HepG2 (cell line): Measurements from ENCODE around the gene SLC5A12. TPM values are rescaled to one million over a fixed set of nuclear protein-coding genes. Genes with fewer than 3 reads are reported as not detected.

Source experiments
- ATAC-seq: fragments of 200-7000 bp; cut with Tn5 transposase; 3 replicates; pipeline ENCODE4 v1.9.1; 2020; ENCODE audit warnings: mild to moderate bottlenecking, moderate library complexity
- BruUV-seq: library from RNA; stranded (reverse); fragments of 400-500 nt; replicated peaks from 2 replicates; lab custom pipeline; 2021; lab: Mats Ljungman, UMichigan
- CTCF ChIA-PET: fragments of 300-600 bp; formaldehyde crosslinking; extraction: SDS; loops from one replicate; lab custom pipeline; 2021; ENCODE audit warnings: low total read pairs, inconsistent platforms, low intra/inter-chr PET ratio; lab: Yijun Ruan, JAX
- POLR2A ChIA-PET: fragments of 350-600 bp; sonication (Branson Sonifier 250); formaldehyde crosslinking; loops from one replicate; lab custom pipeline; 2020; ENCODE audit warnings: antibody characterized with exemption, inconsistent platforms; lab: Yijun Ruan, JAX
- DNase-seq: peaks from one replicate; pipeline ENCODE4 v3.0.0-alpha.2; 2015; ENCODE audit warnings: low spot score
- FAIRE-seq: peaks from 3 replicates; lab custom pipeline; 2011; peaks lifted over from hg19 to GRCh38; lab: Jason Lieb, UNC
- H2AFZ ChIP-seq: one replicate; pipeline ENCODE4 v1.6.1; 2011; ENCODE audit warnings: low read length, inconsistent platforms
- H3K27ac ChIP-seq: fragments of 300-600 bp; 3 replicates; pipeline ENCODE4 v1.8.0; 2011; ENCODE audit warnings: mixed run types, mild to moderate bottlenecking, mixed read lengths, low read length, inconsistent platforms; ENCODE audit not compliant: insufficient read depth; ENCODE audit errors: extremely low read length
- H3K27me3 ChIP-seq, 2 experiments: fragments of 200-600 bp in 1 of 2; 2 replicates in 1 of 2; 3 replicates in 1 of 2; pipeline versions ENCODE4 v1.6.0 to v1.8.0; 2011; ENCODE audit warnings: low read length in 2 of 2, mild to moderate bottlenecking in 2 of 2, moderate library complexity in 2 of 2, inconsistent platforms in 1 of 2; ENCODE audit not compliant: insufficient read depth in 2 of 2, control insufficient read depth in 1 of 2
- H3K36me3 ChIP-seq, 2 experiments: fragments of 200-600 bp in 1 of 2; replicated peaks in 1 of 2; 2 replicates in 1 of 2; 3 replicates in 1 of 2; pipeline versions ENCODE4 v1.5.1 to v1.8.0; 2011; ENCODE audit warnings: low read length in 2 of 2, inconsistent platforms in 1 of 2; ENCODE audit not compliant: insufficient read depth in 2 of 2, control insufficient read depth in 1 of 2
- H3K4me1 ChIP-seq: 2 replicates; pipeline ENCODE4 v1.5.1; 2012; ENCODE audit warnings: low read length, inconsistent platforms; ENCODE audit not compliant: insufficient read depth
- H3K4me2 ChIP-seq: 2 replicates; pipeline ENCODE4 v1.6.0; 2011; ENCODE audit warnings: low read depth, low read length, inconsistent platforms
- H3K4me3 ChIP-seq, 3 experiments: fragments of 200-600 bp in 1 of 3; sonication (generic), shearing (Covaris generic) in 1 of 3; replicated peaks in 1 of 3; 2 replicates each; pipeline ENCODE4 v1.5.1; 2011 to 2016; ENCODE audit warnings: low read length in 3 of 3, inconsistent platforms in 2 of 3, low read depth in 2 of 3, mild to moderate bottlenecking in 2 of 3, control low read depth in 1 of 3, mixed read lengths in 1 of 3; ENCODE audit not compliant: insufficient read depth in 1 of 3
- H3K79me2 ChIP-seq: one replicate; pipeline ENCODE4 v1.6.1; 2011; ENCODE audit warnings: low read length, inconsistent platforms; ENCODE audit not compliant: insufficient read depth
- H3K9ac ChIP-seq: 2 replicates; pipeline ENCODE4 v1.6.0; 2011; ENCODE audit warnings: mild to moderate bottlenecking, low read depth, low read length, inconsistent platforms; ENCODE audit not compliant: insufficient read depth
- H3K9me3 ChIP-seq: 2 replicates; pipeline ENCODE4 v1.5.1; 2012; ENCODE audit warnings: mild to moderate bottlenecking, low read length
- H4K20me1 ChIP-seq: 2 replicates; pipeline ENCODE4 v1.6.0; 2011; ENCODE audit warnings: inconsistent platforms, mild to moderate bottlenecking, low read length, moderate library complexity; ENCODE audit not compliant: insufficient read depth
- AKAP8 ChIP-seq: sonication (generic); formaldehyde crosslinking; IDR thresholded peaks from 2 replicates; pipeline ENCODE4 v1.5.1; 2020; ENCODE audit warnings: mild to moderate bottlenecking, missing genetic modification reagents
- CENPX ChIP-seq: sonication (generic); formaldehyde crosslinking; IDR thresholded peaks from 2 replicates; pipeline ENCODE4 v1.9.0; 2021; ENCODE audit warnings: mild to moderate bottlenecking, missing genetic modification reagents, moderate library complexity
- FLYWCH1 ChIP-seq: sonication (generic); formaldehyde crosslinking; IDR thresholded peaks from 2 replicates; pipeline ENCODE4 v1.8.1; 2023; ENCODE audit warnings: mild to moderate bottlenecking, missing genetic modification reagents
- JARID2 ChIP-seq: sonication (generic); formaldehyde crosslinking; IDR thresholded peaks from 2 replicates; pipeline ENCODE4 v1.8.1; 2023; ENCODE audit warnings: missing genetic modification reagents, inconsistent platforms; ENCODE audit not compliant: insufficient replicate concordance
- NR1H2 ChIP-seq: sonication (generic); formaldehyde crosslinking; IDR thresholded peaks from 2 replicates; pipeline ENCODE4 v1.8.1; 2022; ENCODE audit warnings: low read depth, missing genetic modification reagents, borderline replicate concordance
- PTBP1 ChIP-seq: fragments of 200-400 bp; formaldehyde crosslinking; IDR thresholded peaks from 2 replicates; pipeline ENCODE4 v1.6.1; 2018; ENCODE audit warnings: low read length, low read depth; ENCODE audit not compliant: poor library complexity, severe bottlenecking
- REL ChIP-seq: sonication (generic); formaldehyde crosslinking; conservative IDR thresholded peaks from 2 replicates; pipeline ENCODE4 v1.8.0; 2022; ENCODE audit warnings: mild to moderate bottlenecking, missing genetic modification reagents, moderate library complexity
- RXRA ChIP-seq: sonication (generic); formaldehyde crosslinking; IDR thresholded peaks from 2 replicates; pipeline ENCODE4 v1.5.1; 2020; ENCODE audit warnings: missing genetic modification reagents
- SRY ChIP-seq: sonication (generic); formaldehyde crosslinking; IDR thresholded peaks from 2 replicates; pipeline ENCODE4 v1.8.0; 2022; ENCODE audit warnings: mild to moderate bottlenecking, missing genetic modification reagents
- TEAD2 ChIP-seq: sonication (generic); formaldehyde crosslinking; IDR thresholded peaks from 2 replicates; pipeline ENCODE4 v1.9.0; 2021; ENCODE audit warnings: missing genetic modification reagents
- ZNF251 ChIP-seq: sonication (generic); formaldehyde crosslinking; IDR thresholded peaks from 2 replicates; pipeline ENCODE4 v1.9.0; 2021; ENCODE audit warnings: mild to moderate bottlenecking, missing genetic modification reagents
- WGBS: methylation state at CpG from one replicate; pipeline ENCODE4 v1.1.6; 2017; ENCODE audit warnings: low lambda C conversion rate; 5-methylcytosine and 5-hydroxymethylcytosine counted together
- in situ Hi-C: cut with HindIII; loops from 2 replicates; pipeline ENCODE4 v1.10.0; 2017; ENCODE audit warnings: low pct_unique_long_range_greater_than_20kb; ENCODE audit not compliant: extremely low pct_ligation_motif_present
- intact Hi-C: fragments of 100-400 bp; cut with micrococcal nuclease; formaldehyde crosslinking; loops from one replicate; pipeline ENCODE4 v1.10.0; 2022; ENCODE audit not compliant: unreplicated experiment
- polyA plus RNA-seq, 8 experiments: library from polyadenylated mRNA; depleted of rRNA in 3 of 8; stranded (reverse) in 7 of 8; unstranded in 1 of 8; fragments of >200 nt; fragmentation: Illumina TruSeq in 4 of 8; extraction: Trizol in 4 of 8; gene quantifications; 2 replicates each; pipeline versions ENCODE4 v1.2.1 to v1.2.3, GENCODE V29; 2011 to 2016; ENCODE audit warnings: low read depth in 4 of 8, missing spikeins in 1 of 8, mixed read lengths in 1 of 8; ENCODE audit not compliant: insufficient read depth in 1 of 8
- total RNA-seq, 5 experiments: library from RNA; depleted of rRNA; stranded (reverse); fragments of >200 nt; fragmentation: Illumina TruSeq; extraction: Trizol; gene quantifications; 2 replicates each; pipeline ENCODE4 v1.2.3, GENCODE V29; 2016; ENCODE audit warnings: low read depth in 1 of 5
- TF ChIP-seq, protein P1 (sequence below): sonication (generic); formaldehyde crosslinking; IDR thresholded peaks from 2 replicates; pipeline ENCODE4 v1.5.1; 2020; ENCODE audit warnings: mild to moderate bottlenecking, missing genetic modification reagents, moderate library complexity
- TF ChIP-seq, protein P2 (sequence below): IDR thresholded peaks from 2 replicates; pipeline ENCODE4 v1.6.1; 2018; ENCODE audit warnings: missing genetic modification reagents
- TF ChIP-seq, protein P3 (sequence below): IDR thresholded peaks from 2 replicates; pipeline ENCODE4 v1.6.1; 2016; ENCODE audit warnings: missing compliant biosample characterization, missing genetic modification reagents, borderline replicate concordance
- TF ChIP-seq, protein P4 (sequence below): sonication (generic); formaldehyde crosslinking; IDR thresholded peaks from 2 replicates; pipeline ENCODE4 v1.8.0; 2022; ENCODE audit warnings: mild to moderate bottlenecking, missing genetic modification reagents, moderate library complexity
- TF ChIP-seq, protein P5 (sequence below): sonication (generic); formaldehyde crosslinking; IDR thresholded peaks from 2 replicates; pipeline ENCODE4 v1.5.0; 2020; ENCODE audit warnings: mild to moderate bottlenecking, missing genetic modification reagents

SLC5A12 gene
- total and polyA plus RNA-seq, 2 of the 13 experiments (the other 11 are each of a cell fraction or from before 2014, with no cell fraction given) = not detected

DNA sequence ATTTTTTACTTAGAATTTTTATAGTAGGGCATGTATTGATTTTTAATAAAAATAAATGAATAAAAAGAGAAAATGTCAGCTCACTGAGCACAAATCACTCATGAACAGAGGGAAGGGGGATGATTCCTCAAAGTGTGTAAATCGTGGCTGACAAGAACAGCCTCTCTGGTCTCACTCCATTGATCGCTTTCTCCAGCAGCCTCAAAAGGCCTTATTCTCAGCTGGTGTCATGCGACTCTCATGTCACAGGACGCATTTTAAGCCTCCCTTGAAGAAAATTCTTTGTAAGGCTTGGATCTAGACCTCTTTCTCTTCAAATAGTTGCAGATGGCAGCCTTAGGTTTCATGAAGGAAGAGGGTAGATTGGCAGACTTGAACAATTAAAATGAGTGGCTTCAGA lies 33.9 kb upstream of the SLC5A12 start:
- H3K27ac ChIP-seq = no peak overlapping the region
- no peak overlapping the region for H3K9ac ChIP-seq
- H3K27me3 ChIP-seq = no peaks in the 10 kb centered on the region
- intact Hi-C loops (no loop called here), in situ Hi-C loops (loop anchor here (5.0 to 25.0 kb wide), 2 partner anchors 402 to 732 kb away; no protein-coding TSS in a partner anchor)
- WGBS = 14% methylated on average over 4 of the region's 4 CpGs
- no peaks in the 10 kb centered on the region for H3K36me3 ChIP-seq
- FAIRE-seq = no peak
- no peak for DNase-seq
- no peaks in the 10 kb centered on the region for H3K4me1 ChIP-seq
- H2AFZ ChIP-seq = no peak overlapping the region
- ATAC-seq = no peak
- CTCF ChIA-PET = no interaction called here
- no peak overlapping the region for H3K4me3 ChIP-seq
- no peaks in the 10 kb centered on the region for H3K79me2 ChIP-seq
- H4K20me1 ChIP-seq = no peaks in the 10 kb centered on the region
- BruUV-seq = no TSS peak
- no peak overlapping the region for H3K4me2 ChIP-seq
- no peaks in the 10 kb centered on the region for H3K9me3 ChIP-seq
- POLR2A ChIA-PET = no interaction called here
- no peak for TF ChIP-seq ZNF251 (CRISPR knock-in tag)
- no peak for TF ChIP-seq SRY (CRISPR knock-in tag)
- TF ChIP-seq FLYWCH1 (CRISPR knock-in tag) = no peak
- TF ChIP-seq, protein P1, sequence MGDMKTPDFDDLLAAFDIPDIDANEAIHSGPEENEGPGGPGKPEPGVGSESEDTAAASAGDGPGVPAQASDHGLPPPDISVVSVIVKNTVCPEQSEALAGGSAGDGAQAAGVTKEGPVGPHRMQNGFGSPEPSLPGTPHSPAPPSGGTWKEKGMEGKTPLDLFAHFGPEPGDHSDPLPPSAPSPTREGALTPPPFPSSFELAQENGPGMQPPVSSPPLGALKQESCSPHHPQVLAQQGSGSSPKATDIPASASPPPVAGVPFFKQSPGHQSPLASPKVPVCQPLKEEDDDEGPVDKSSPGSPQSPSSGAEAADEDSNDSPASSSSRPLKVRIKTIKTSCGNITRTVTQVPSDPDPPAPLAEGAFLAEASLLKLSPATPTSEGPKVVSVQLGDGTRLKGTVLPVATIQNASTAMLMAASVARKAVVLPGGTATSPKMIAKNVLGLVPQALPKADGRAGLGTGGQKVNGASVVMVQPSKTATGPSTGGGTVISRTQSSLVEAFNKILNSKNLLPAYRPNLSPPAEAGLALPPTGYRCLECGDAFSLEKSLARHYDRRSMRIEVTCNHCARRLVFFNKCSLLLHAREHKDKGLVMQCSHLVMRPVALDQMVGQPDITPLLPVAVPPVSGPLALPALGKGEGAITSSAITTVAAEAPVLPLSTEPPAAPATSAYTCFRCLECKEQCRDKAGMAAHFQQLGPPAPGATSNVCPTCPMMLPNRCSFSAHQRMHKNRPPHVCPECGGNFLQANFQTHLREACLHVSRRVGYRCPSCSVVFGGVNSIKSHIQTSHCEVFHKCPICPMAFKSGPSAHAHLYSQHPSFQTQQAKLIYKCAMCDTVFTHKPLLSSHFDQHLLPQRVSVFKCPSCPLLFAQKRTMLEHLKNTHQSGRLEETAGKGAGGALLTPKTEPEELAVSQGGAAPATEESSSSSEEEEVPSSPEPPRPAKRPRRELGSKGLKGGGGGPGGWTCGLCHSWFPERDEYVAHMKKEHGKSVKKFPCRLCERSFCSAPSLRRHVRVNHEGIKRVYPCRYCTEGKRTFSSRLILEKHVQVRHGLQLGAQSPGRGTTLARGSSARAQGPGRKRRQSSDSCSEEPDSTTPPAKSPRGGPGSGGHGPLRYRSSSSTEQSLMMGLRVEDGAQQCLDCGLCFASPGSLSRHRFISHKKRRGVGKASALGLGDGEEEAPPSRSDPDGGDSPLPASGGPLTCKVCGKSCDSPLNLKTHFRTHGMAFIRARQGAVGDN (CRISPR knock-in tag) = no peak
- TF ChIP-seq, protein P2, sequence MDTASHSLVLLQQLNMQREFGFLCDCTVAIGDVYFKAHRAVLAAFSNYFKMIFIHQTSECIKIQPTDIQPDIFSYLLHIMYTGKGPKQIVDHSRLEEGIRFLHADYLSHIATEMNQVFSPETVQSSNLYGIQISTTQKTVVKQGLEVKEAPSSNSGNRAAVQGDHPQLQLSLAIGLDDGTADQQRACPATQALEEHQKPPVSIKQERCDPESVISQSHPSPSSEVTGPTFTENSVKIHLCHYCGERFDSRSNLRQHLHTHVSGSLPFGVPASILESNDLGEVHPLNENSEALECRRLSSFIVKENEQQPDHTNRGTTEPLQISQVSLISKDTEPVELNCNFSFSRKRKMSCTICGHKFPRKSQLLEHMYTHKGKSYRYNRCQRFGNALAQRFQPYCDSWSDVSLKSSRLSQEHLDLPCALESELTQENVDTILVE (CRISPR knock-in tag) = no peak
- TF ChIP-seq, protein P3, sequence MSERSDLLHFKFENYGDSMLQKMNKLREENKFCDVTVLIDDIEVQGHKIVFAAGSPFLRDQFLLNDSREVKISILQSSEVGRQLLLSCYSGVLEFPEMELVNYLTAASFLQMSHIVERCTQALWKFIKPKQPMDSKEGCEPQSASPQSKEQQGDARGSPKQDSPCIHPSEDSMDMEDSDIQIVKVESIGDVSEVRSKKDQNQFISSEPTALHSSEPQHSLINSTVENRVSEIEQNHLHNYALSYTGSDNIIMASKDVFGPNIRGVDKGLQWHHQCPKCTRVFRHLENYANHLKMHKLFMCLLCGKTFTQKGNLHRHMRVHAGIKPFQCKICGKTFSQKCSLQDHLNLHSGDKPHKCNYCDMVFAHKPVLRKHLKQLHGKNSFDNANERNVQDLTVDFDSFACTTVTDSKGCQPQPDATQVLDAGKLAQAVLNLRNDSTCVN (CRISPR knock-in tag) = no peak
- TF ChIP-seq, protein P4, sequence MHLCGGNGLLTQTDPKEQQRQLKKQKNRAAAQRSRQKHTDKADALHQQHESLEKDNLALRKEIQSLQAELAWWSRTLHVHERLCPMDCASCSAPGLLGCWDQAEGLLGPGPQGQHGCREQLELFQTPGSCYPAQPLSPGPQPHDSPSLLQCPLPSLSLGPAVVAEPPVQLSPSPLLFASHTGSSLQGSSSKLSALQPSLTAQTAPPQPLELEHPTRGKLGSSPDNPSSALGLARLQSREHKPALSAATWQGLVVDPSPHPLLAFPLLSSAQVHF (CRISPR knock-in tag) = no peak
- no peak for TF ChIP-seq CENPX (CRISPR knock-in tag)
- no peak for TF ChIP-seq NR1H2
- no peak for TF ChIP-seq AKAP8 (CRISPR knock-in tag)
- TF ChIP-seq TEAD2 (CRISPR knock-in tag) = no peak
- no peak for TF ChIP-seq PTBP1
- TF ChIP-seq, protein P5, sequence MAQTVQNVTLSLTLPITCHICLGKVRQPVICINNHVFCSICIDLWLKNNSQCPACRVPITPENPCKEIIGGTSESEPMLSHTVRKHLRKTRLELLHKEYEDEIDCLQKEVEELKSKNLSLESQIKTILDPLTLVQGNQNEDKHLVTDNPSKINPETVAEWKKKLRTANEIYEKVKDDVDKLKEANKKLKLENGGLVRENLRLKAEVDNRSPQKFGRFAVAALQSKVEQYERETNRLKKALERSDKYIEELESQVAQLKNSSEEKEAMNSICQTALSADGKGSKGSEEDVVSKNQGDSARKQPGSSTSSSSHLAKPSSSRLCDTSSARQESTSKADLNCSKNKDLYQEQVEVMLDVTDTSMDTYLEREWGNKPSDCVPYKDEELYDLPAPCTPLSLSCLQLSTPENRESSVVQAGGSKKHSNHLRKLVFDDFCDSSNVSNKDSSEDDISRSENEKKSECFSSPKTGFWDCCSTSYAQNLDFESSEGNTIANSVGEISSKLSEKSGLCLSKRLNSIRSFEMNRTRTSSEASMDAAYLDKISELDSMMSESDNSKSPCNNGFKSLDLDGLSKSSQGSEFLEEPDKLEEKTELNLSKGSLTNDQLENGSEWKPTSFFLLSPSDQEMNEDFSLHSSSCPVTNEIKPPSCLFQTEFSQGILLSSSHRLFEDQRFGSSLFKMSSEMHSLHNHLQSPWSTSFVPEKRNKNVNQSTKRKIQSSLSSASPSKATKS (CRISPR knock-in tag) = no peak
- no peak for TF ChIP-seq RXRA (CRISPR knock-in tag)
- no peak for TF ChIP-seq REL
- no peak for TF ChIP-seq JARID2
